Aorta (tissue), 5 donors: ENCODE data around the gene SLX9. TPM values are rescaled to one million over a fixed set of nuclear protein-coding genes. Genes with fewer than 3 reads are reported as not detected.

Experiments used
- ATAC-seq: fragments of 200-7000 bp; cut with Tn5 transposase; one replicate; pipeline ENCODE4 v1.9.1; 2022; ENCODE audit warnings: moderate library complexity; ENCODE audit not compliant: low FRiP score
- DNase-seq, 2 donors: peaks; one replicate each; pipeline ENCODE4 v3.0.0-alpha.2; 2020
- H3K27ac ChIP-seq, 2 donors: one replicate each; pipeline ENCODE4 v1.5.1; 2013; ENCODE audit warnings: low read length in 2 of 2, mild to moderate bottlenecking in 2 of 2, moderate library complexity in 2 of 2, control low read depth in 1 of 2, inconsistent platforms in 1 of 2, low read depth in 1 of 2
- H3K27me3 ChIP-seq, 2 donors: one replicate each; pipeline ENCODE4 v1.6.1; 2013; ENCODE audit warnings: control low read depth in 1 of 2, low read length in 1 of 2, mild to moderate bottlenecking in 1 of 2, moderate library complexity in 1 of 2; ENCODE audit not compliant: insufficient read depth in 2 of 2, control insufficient read depth in 1 of 2
- H3K36me3 ChIP-seq, 2 donors: one replicate each; pipeline ENCODE4 v1.6.1; 2013; ENCODE audit warnings: control low read depth in 1 of 2, low read length in 1 of 2, mild to moderate bottlenecking in 1 of 2; ENCODE audit not compliant: insufficient read depth in 2 of 2, control insufficient read depth in 1 of 2
- H3K4me1 ChIP-seq, 2 donors: one replicate each; pipeline ENCODE4 v1.6.1; 2013; ENCODE audit warnings: low read length in 2 of 2, control low read depth in 1 of 2, mild to moderate bottlenecking in 1 of 2, moderate library complexity in 1 of 2; ENCODE audit not compliant: insufficient read depth in 2 of 2, control insufficient read depth in 1 of 2
- H3K4me3 ChIP-seq, 2 donors: one replicate each; pipeline ENCODE4 v1.5.1; 2013; ENCODE audit warnings: low read length in 2 of 2, control low read depth in 1 of 2, mild to moderate bottlenecking in 1 of 2
- H3K9me3 ChIP-seq: one replicate; pipeline ENCODE4 v1.6.1; 2013; ENCODE audit warnings: mild to moderate bottlenecking, low read length; ENCODE audit not compliant: control insufficient read depth
- WGBS, 2 donors: extraction: QIAGEN DNeasy Blood & Tissue Kit; methylation state at CpG; one replicate each; pipeline ENCODE4 v1.1.7; 2013; 5-methylcytosine and 5-hydroxymethylcytosine counted together
- intact Hi-C, 2 donors: fragments of 100-400 bp; cut with DNase I; formaldehyde crosslinking; loops; one replicate each; pipeline versions ENCODE4 v1.14.2 to v1.15.0; 2022
- polyA plus RNA-seq, 2 donors: library from polyadenylated mRNA; stranded (reverse); fragments of 200-250 nt; gene quantifications; one replicate each; pipeline ENCODE4 v1.2.3, GENCODE V29; 2013
- total RNA-seq, 2 donors: library from RNA; stranded (reverse); fragmentation: NEBNext Ultra II Directional; extraction: Animal tissue kit (Norgen Biotek cat#: 25700); gene quantifications; one replicate each; pipeline ENCODE4 v1.2.1, GENCODE V29; 2021
- donor health status: healthy with polysubstance abuse.
- donor health status: Bipolar disorder and iron deficiency.
- donor health status: DM: no; HTN: no; CAD: no.
- donor health status: DM: no; HTN: no; CAD: no.
- donor health status: DM: yes; HTN: yes; CAD: no.

The SLX9 gene
- total and polyA plus RNA-seq, 4 donors, result 17.3 to 29.6 (median 20.3) TPM

DNA sequence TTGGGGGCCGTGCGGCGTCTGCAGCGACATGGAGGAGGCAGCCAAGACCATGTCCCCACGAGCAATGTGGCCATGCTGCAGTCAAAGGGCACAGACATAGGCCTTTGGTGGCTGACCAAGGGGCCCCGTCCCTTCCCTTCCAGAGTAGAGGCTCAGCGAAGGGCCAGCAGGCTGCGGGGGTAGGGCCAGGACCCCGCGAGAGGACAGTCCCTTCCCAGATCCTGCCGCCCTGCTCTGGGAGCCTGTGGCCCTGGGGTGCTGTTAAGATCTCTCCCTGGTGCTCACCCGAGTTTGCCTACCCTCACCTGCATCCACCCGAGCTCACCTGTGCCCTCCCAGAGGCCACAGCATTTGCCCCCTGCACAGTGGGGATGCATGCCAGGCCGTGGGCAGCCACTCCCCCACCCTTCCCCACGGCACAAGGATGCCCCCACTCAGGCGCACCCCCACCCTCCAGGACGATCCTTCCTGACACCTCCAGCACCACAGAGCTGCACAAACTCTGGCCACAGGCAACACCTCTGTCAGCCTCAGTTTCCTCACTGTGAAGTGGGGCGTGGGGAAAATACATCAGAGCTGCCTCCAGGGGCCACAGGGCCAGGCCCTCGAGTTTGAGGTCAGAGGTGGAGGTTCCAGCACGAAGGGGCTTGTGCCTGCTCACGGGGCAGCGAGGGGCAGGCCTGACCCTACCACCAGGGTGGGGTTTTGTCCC is 34.7 kb upstream of the SLX9 start:
- no peaks in the 10 kb centered on the region for H3K27me3 ChIP-seq
- ATAC-seq, result no peak
- DNase-seq, result no peak
- H3K36me3 ChIP-seq, result no peaks in the 10 kb centered on the region
- no peaks in the 10 kb centered on the region for H3K4me1 ChIP-seq
- H3K9me3 ChIP-seq, result no peaks in the 10 kb centered on the region
- no peak overlapping the region for H3K4me3 ChIP-seq
- intact Hi-C loops, result no loop called here
- WGBS, 2 donors, result 91% methylated on average over 22 of the region's 22 CpGs
- no peak overlapping the region for H3K27ac ChIP-seq

GRCh38 chr21:44905728-44906090 is 34.1 kb upstream of the SLX9 start:
- ATAC-seq, result no peak
- no peak overlapping the region for H3K27ac ChIP-seq
- WGBS, 2 donors, result 92 to 93% methylated on average over 6 to 7 of the region's 7 CpGs

GRCh38 chr21:44907225-44907965 is 32.4 kb upstream of the SLX9 start:
- Histone ChIP-seq H3K36me3 (no peaks in the 10 kb centered on the region), H3K9me3 (no peaks in the 10 kb centered on the region), H3K4me3 (no peak overlapping the region), H3K27me3 (no peaks in the 10 kb centered on the region), H3K27ac (no peak overlapping the region), H3K4me1 (no peaks in the 10 kb centered on the region)
- DNase-seq, result no peak
- 83 to 87% methylated on average over 16 of the region's 16 CpGs for WGBS, 2 donors
- ATAC-seq, result no peak
- intact Hi-C loops, result no loop called here

More at GRCh38 chr21:44905728-44906090, 34.1 kb upstream of the SLX9 start:
- intact Hi-C loops, result no loop called here
- Histone ChIP-seq H3K4me1 (no peaks in the 10 kb centered on the region), H3K27me3 (no peaks in the 10 kb centered on the region), H3K9me3 (no peaks in the 10 kb centered on the region), H3K4me3 (no peak overlapping the region), H3K36me3 (no peaks in the 10 kb centered on the region)
- no peak for DNase-seq

DNA sequence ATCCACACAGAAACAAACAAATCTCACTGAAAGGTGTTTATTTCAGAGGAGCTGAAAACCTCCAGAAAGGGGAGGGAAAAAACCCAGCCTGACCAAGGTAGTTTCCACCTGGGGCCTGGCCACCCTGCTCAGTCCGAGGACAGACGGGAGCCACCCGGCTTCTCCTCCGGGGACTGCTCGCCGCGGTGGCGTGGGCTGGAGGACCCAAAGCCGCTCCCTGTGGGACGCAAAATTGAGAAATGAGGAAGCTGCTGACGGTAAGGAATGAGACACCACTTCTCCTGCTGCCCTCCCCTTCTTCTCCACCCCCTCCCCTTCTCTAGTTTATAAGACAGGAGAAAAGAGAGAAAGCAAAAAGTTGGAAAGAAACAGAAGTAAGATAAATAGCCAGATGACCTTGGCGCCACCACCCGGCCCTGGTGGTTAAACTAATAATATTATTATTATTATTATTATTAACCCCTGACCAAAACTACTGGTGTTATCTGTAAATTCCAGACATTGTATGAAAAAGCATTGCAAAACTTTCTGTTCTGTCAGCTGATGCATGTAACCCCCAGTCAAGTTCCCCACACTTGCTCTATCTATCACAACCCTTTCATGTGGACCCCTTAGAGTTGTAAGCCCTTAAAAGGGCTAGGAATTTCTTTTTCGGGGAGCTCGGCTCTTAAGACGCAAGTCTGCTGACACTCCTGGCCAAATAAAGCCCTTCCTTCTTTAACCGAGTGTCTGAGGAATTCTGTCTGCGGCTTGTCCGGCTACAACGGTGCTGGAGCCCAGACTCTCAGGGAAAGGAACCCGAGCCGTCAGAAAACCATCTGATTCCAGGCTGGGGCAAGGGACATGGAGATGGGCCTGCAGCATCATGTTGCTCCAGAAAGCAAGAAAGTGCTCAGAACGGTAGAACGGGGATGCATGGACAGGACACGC is 31.6 kb upstream of the SLX9 start:
- DNase-seq (peak in 1 of 2 donors; percentile 80), ATAC-seq (no peak)
- no peaks in the 10 kb centered on the region for H3K4me1 ChIP-seq
- no peaks in the 10 kb centered on the region for H3K36me3 ChIP-seq
- H3K27ac ChIP-seq, result no peak overlapping the region
- intact Hi-C loops, result no loop called here
- no peak overlapping the region for H3K4me3 ChIP-seq
- H3K27me3 ChIP-seq, result no peaks in the 10 kb centered on the region
- H3K9me3 ChIP-seq, result no peaks in the 10 kb centered on the region
- WGBS, 2 donors, result 44% methylated on average over 25 of the region's 25 CpGs

DNA sequence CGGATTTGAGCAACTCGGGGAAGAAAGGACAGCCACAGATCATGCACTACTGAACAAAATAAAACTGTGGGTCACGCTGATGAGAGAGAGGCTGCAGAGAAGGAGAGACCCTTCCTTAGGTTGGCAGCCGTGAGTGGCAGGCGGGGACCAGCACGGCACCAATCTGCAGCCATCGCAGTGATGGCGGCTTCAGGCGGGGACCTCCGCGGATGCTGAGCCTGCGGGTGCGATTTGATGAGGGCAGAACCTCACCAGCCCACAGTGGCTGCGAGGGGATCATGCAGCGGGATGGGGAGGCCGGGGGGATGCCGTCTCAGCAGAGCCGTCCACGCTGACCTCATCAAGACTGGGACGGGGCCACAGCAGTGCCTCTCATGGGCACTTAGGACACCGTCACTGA is 30.9 kb upstream of the SLX9 start:
- no peak for ATAC-seq
- no peak overlapping the region for H3K4me3 ChIP-seq
- no peaks in the 10 kb centered on the region for H3K4me1 ChIP-seq

DNA sequence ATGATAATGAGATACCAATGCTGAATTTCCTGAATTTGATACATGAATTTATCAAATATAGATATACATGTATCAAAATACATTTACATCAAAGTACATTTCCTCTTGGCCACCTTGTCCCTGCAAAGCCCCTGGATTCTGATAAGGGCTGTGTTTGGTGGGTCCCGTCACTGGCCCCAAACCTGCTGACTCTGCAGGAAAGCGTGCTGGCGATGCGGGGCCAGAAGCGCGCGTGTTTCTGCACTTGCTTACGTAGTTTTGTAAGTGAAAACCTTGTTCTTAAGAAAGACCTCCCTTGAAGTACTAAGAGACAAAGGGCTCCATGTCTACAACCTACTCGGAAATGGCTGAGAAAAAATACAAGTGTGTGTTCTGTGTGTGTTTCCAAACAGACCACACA is 30.1 kb upstream of the SLX9 start:
- Histone ChIP-seq H3K27me3 (no peaks in the 10 kb centered on the region), H3K27ac (no peak overlapping the region), H3K9me3 (no peaks in the 10 kb centered on the region), H3K4me3 (no peak overlapping the region), H3K36me3 (no peaks in the 10 kb centered on the region), H3K4me1 (no peaks in the 10 kb centered on the region)
- DNase-seq (no peak), ATAC-seq (no peak)
- 94 to 96% methylated on average over 9 of the region's 9 CpGs for WGBS, 2 donors
- intact Hi-C loops, result no loop called here

More for the DNA sequence above, 30.9 kb upstream of the SLX9 start:
- DNase-seq, result no peak
- no peak overlapping the region for H3K27ac ChIP-seq
- no peaks in the 10 kb centered on the region for H3K9me3 ChIP-seq
- WGBS, 2 donors, result 92 to 95% methylated on average over 21 of the region's 21 CpGs
- H3K27me3 ChIP-seq, result no peaks in the 10 kb centered on the region
- no peaks in the 10 kb centered on the region for H3K36me3 ChIP-seq
- intact Hi-C loops, result no loop called here

GRCh38 chr21:44910229-44911067 is 29.4 kb upstream of the SLX9 start:
- no peak for DNase-seq
- 87 to 89% methylated on average over 26 to 27 of the region's 27 CpGs for WGBS, 2 donors
- Histone ChIP-seq H3K36me3 (no peaks in the 10 kb centered on the region), H3K9me3 (no peaks in the 10 kb centered on the region), H3K4me1 (no peaks in the 10 kb centered on the region), H3K27me3 (no peaks in the 10 kb centered on the region), H3K4me3 (no peak overlapping the region), H3K27ac (no peak overlapping the region)
- ATAC-seq, result no peak
- intact Hi-C loops, result no loop called here

GRCh38 chr21:44911068-44911383 is 28.8 kb upstream of the SLX9 start:
- intact Hi-C loops, result no loop called here
- Histone ChIP-seq H3K4me3 (no peak overlapping the region), H3K4me1 (no peaks in the 10 kb centered on the region), H3K36me3 (no peaks in the 10 kb centered on the region), H3K27me3 (no peaks in the 10 kb centered on the region), H3K9me3 (no peaks in the 10 kb centered on the region), H3K27ac (no peak overlapping the region)
- no peak for DNase-seq
- ATAC-seq, result no peak
- WGBS, 2 donors, result 47 to 53% methylated on average over 10 of the region's 10 CpGs
